Renal pelvis (tissue), 4 donors: ENCODE results near the gene SYNGR4. TPM values are rescaled to one million over a fixed set of nuclear protein-coding genes. Genes with fewer than 3 reads are reported as not detected.

Experiments
- DNase-seq: peaks from one replicate; pipeline ENCODE4 v3.0.0-alpha.2; 2013
- polyA plus RNA-seq, 3 donors: library from polyadenylated mRNA; unstranded; fragments of 120-200 nt; gene quantifications; one replicate each; pipeline ENCODE4 v1.2.1, GENCODE V29; 2013; ENCODE audit not compliant: insufficient read length in 3 of 3

The SYNGR4 gene
- polyA plus RNA-seq, 3 donors: 0.67 to 0.88 (median 0.79) TPM

GRCh38 chr19:48395170-48395455 lies 30.9 kb downstream of the SYNGR4 start:
- DNase-seq: no peak

- DNase-seq: no peak
Measured at GRCh38 chr19:48395499-48395898, 31.3 kb downstream of the SYNGR4 start.

- no peak for DNase-seq
Measured at GRCh38 chr19:48396016-48396823, 32.1 kb downstream of the SYNGR4 start.

GRCh38 chr19:48396824-48397176 lies 32.6 kb downstream of the SYNGR4 start:
- DNase-seq: no peak

- no peak for DNase-seq
Measured at GRCh38 chr19:48397263-48398101, 33.3 kb downstream of the SYNGR4 start.

- DNase-seq: no peak
Measured at GRCh38 chr19:48398102-48398374, 33.9 kb downstream of the SYNGR4 start.

GRCh38 chr19:48398375-48399235 lies 34.4 kb downstream of the SYNGR4 start:
- DNase-seq: peak; percentile 62

- DNase-seq: no peak
Measured at GRCh38 chr19:48400018-48400742, 36.0 kb downstream of the SYNGR4 start.

- no peak for DNase-seq
Measured at GRCh38 chr19:48401287-48401686, 37.1 kb downstream of the SYNGR4 start.

GRCh38 chr19:48403606-48404005 lies 39.4 kb downstream of the SYNGR4 start:
- DNase-seq: no peak

GRCh38 chr19:48405010-48405659 lies 41.0 kb downstream of the SYNGR4 start:
- DNase-seq: no peak

GRCh38 chr19:48405850-48406249 lies 41.7 kb downstream of the SYNGR4 start:
- DNase-seq: no peak

- no peak for DNase-seq
Measured at GRCh38 chr19:48413879-48414587, 49.9 kb downstream of the SYNGR4 start.

- no peak for DNase-seq
Measured at GRCh38 chr19:48415395-48415794, 51.2 kb downstream of the SYNGR4 start.

- no peak for DNase-seq
Measured at GRCh38 chr19:48415806-48416221, 51.6 kb downstream of the SYNGR4 start.

- DNase-seq: no peak
Measured at GRCh38 chr19:48417421-48417820, 53.3 kb downstream of the SYNGR4 start.

- no peak for DNase-seq
Measured at GRCh38 chr19:48418317-48419064, 54.3 kb downstream of the SYNGR4 start.

GRCh38 chr19:48419158-48419920 lies 55.2 kb downstream of the SYNGR4 start:
- no peak for DNase-seq

- no peak for DNase-seq
Measured at GRCh38 chr19:48421548-48421947, 57.4 kb downstream of the SYNGR4 start.
